ENCODE results near the gene PTPMT1.
"Not testable (repeated sequence)": the region's sequence is repeated elsewhere in the genome, so short reads cannot be mapped to it uniquely, and the experiment has no call there.

The PTPMT1 gene

DNA sequence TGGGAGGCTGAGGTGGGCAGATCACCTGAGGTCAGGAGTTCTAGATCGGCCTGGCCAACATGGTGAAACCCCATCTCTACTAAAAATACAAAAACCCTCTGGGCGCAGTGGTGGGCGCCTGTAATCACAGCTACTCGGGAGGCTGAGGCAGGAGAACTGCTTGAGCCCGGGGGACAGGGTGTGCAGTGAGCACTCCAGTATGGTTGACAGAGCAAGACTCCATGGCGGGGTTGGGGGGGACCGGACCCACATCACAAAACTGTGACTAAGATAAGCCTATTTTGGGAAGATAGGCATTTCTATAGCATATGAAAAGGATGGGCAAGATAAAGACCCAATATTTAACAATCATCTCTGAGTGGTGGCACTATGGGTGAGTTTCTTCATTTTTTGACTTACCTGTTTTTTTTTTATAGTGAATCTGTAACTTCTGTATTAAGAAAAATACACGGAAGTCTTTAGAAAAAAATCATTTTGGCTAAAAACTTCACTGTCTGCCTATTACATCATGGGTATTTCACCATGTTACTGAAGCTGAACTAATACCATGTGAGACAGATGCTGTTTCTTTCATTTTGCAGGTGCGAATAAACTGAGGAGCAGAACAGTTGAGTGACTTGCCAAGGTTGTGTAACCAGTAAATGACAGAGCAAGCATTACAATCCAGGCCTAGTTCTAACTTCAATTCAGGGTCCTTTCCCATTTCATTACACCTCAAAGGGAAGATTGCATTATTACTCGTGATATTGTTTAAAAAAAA, 14.9 kb upstream of the PTPMT1 start:
- DNase-seq = no peak

DNA sequence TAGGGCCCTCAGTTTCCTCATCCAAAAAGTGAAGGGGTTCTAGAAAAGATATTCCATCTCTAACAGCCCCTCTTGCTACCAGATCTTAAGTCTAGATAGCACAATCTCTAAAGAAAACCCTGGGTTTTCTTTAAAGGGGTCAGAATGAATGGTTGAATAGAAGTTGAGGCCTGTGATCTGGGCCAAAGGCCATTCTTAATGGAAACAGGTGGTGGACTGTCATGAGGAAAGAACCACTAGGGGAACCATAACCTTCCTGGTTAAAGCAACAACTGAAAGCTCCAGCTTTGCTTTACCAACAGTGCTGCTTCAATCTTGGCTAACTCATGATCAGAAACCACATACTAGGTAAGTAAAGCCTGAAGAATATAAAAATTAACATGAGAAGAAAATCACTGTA, 14.3 kb upstream of the PTPMT1 start:
- no peak for DNase-seq

DNA sequence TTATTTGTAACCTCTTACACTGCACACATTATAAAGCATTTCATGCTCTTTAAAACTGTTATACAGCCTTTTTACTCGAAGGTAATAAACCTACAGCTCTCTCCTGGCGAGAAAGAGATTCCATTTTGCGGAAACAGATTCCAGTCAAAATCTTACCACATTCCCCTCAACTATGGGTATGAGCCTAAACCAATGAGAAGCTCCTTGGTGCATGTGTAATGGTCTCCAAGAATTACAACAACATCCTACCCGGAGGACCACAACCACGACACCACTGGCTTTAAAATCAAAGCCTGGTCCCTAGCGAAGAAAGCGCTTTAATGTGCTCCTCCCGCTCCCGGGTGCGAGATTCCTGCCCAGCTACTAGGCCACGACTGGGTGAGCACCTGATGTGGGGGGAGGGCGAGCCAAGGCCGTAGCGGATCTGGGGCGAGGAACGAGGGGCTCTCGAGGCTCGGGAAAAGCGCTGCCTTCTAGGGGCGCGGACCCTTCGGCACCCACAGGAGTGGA, 13.3 kb upstream of the PTPMT1 start:
- DNase-seq = peak; percentile 62

DNA sequence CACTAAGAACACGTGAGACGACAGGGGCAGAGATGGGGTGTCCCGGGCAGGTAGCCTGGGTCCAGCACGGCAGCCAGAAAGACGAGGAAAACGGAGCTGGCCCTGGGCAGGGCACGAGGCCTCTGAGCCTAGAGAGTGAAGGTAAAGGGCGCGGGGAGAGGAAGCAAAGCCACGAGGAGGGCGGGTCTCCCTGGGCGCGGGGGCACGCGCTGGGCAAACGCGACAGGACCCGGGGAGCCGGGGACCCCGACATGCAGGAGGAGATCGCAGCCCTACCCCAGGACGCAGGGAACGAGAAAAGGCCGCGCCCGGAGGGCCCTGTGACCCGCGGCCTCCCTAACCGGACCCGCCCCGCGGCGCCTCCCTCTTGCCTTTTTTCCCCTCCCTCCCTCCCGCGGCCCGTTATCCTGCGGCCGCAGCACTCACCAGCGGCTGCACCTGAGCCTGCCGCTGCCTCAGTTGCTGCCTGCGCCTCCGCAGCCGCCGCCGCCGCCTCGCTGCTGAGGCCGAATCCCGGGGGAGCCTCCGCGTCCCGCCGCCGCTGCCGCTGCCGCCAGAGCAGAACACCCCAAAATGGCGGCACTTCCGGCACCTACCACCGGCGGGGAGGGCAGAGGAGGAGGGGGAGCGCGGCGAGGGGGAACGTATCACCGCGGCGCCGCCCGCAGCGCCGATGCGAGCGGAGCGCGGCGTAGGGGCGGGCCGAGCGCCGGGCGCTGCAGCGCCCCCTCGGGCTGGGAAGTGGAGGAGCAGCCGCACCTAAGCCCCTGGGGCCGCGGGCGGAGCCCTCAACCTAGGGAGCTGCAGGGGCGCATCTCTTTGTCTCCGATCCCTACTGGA, 12.6 kb upstream of the PTPMT1 start, which contains the start of gene CELF1:
CELF1 (minus strand) TSS at position 567 of the 840 bp plus-strand sequence. CDS start 53,609 bp downstream, outside the sequence.
- DNase-seq = peak; percentile 91

DNA sequence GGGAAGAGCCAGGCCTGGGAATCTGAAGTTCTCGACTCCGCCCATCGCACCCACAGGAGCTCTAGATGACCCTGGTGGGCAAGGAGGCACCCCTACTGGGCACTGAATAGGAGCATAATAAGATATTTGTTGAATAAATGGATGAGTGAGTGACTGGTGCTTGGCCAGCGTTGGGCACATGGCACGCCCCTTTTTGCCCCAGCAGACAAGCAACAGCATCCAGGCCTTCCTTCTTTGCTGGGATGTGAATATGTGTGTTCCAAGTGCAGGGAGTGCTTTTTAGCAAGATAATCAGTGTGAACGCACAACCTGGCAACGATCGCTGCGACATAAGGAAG, 12.0 kb upstream of the PTPMT1 start:
- DNase-seq = no peak

DNA sequence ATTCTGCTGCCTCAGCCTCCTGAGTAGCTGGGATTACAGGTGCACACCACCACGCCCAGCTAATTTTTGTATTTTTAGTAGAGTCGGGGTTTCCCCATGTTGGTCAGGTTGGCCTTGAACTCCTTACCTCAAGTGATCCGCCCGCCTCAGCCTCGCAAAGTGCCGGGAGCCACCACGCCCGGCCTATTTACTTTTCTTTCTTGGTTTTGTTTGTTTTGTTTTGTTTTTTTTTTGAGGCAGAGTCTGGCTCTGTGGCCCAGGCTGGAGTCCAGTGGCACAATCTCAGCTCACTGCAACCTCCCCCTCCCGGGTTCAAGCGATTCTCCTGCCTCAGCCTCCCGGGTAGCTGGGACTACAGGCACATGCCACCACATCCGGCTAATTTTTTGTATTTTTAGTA, 8.4 kb upstream of the PTPMT1 start:
- not testable (repeated sequence) for DNase-seq

DNA sequence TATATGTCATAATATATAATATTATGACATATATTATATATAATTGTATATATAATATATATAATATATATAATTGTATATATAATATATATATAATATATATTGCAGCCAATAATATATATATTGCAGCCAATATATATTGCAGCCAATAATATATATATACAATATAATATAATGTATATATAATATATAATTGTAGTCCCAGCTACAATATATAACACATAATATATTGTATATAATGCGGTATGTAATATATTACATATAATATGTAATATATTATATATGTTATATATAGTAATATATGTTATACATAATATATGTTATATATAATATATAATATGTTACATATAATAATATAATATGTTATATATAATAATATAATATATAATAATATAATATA, 6.7 kb upstream of the PTPMT1 start:
- DNase-seq = no peak

DNA sequence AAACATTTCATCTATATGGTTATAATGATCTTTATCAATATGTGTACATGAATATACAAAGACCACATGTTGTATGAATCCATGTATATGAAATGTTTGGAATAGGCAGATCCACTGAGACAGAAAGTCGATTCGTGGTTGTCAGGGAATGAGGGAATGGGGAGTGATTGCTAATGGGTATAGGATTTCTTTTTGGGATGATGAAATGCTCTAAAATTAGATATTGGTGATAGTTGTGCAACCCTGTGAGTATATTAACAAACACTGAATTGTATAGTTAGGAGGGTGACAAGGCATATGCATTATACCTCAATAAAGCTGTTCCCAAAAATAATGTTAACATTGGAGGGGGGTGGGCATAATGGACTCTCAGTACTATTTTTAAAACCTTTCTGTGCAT, 5.0 kb upstream of the PTPMT1 start:
- DNase-seq = no peak

DNA sequence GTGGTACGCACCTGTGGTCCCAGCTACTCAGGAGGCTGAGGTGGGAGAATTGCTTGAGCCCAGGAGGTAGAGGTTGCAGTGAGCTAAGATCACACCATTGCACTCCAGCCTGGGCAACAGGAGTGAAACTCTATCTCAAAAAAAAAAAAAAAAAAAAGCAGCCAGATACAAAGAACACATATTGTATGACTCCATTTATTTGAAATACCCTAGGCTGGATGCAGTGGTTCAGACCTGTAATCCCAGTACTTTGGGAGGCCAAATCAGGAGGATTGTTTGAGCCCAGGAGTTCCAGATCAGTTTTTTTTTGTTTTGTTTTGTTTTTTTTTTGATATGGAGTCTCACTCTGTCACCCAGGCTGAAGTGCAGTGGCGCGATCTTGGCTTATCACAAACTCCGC, 3.0 kb upstream of the PTPMT1 start:
- DNase-seq = not testable (repeated sequence)

DNA sequence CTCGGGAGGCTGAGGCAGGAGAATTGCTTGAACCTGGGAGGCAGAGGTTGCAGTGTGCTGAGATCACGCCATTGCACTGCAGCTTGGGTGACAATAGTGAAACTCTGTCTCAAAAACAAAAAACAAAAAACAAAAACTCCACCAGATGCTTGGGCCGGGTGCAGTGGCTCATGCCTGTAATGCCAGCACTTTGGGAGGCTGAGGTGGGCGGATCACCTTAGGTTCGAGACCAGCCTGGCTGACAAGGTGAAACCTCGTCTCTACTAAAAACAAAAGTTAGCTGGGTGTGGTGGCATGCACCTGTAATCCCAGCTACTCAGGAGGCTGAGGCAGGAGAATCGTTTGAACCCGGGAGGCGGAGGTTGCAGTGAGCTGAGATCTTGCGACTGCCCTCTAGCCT, 1.0 kb upstream of the PTPMT1 start:
- not testable (repeated sequence) for DNase-seq

DNA sequence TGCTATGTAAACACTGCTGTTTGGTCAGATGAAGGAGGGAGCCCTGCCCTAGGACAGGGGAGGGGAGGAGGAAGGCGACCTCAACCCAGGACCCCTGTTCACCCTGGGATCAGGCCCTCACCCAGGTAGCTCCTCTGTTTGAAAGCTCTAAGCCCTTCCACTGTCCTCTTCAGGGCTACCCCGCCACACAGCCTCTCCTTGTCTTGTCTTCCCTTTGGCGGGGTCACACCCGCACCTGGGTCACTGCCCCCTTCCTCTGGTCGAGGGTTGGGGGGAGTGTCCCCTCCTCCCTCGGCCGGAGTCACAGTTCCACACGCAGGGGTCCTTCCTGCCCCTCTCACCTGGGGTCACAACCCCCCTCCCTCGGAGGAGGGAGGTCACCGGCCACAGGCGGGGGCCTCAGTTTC, 463 bp upstream of the PTPMT1 start:
- no peak for DNase-seq

DNA sequence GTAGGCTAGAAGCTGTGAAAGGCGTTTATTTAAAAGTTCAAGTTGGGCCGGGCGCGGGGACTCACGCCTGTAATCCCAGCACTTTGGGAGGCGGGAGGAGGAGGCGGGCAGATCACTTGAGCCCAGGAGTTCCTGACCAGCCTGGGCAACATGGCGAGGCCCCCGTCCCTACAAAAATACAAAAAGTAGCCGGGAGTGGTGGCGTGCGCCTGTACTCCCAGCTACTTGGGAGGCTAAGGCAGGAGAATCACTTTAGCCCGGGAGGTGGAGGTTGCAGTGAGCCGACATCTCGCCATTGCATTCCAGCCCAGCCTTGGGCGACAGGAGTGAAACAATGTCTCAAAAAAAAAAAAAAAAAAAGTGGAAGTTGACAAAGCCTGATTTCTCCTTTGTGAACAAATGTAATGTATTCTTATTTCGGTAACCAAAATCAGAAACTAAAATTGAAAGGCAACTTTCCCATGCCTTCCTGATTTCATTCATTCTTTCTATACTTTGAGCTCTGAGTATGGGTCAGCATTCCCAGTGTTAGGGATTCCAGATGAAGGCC, 825 bp downstream of the PTPMT1 start:
- no peak for DNase-seq

DNA sequence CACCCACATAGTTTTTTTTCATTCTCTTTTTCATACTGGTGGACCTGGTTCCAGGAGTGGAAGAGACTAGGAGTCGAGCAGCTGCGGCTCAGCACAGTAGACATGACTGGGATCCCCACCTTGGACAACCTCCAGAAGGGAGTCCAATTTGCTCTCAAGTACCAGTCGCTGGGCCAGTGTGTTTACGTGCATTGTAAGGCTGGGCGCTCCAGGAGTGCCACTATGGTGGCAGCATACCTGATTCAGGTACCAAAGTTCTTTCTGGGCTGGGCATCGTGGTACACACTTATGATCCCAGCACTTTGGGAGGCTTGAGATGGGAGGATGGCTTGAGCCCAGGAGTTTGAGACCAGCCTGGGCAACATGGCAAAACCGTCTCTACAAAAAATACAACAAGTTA, 4.2 kb downstream of the PTPMT1 start:
- DNase-seq = no peak

DNA sequence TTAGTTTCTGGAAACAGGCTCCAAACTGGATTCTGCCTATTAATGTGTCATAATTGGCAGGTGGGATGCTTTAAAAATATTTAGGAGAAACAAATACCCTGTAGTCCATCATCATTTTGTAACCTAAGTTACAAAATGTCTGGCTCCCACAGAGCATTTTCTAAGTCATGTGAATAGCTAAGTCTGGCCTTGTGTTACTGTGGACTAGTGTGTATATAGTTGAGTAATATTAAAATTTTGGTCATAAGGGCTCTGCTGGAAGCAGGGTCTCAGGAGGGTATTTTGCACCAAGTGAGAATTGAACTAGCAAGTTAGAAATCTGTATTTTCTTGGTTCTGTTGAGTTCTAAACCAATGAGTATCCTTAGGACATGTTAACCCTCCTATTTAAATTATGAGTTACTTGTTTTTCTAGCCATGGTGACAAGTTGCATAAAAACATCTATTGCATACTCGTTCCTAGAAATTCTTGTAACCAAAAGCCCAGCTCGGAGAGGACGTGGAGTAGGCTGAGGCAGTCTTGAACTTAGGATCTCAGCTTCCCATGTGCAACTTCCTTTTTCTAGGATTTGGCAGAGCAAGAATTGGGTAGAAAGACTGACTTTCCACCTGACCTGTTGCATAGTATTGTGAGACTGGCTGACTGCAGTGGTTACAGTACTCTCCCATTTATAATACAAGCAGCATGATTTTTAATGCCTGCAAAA, 5.4 kb downstream of the PTPMT1 start:
- no peak for DNase-seq

DNA sequence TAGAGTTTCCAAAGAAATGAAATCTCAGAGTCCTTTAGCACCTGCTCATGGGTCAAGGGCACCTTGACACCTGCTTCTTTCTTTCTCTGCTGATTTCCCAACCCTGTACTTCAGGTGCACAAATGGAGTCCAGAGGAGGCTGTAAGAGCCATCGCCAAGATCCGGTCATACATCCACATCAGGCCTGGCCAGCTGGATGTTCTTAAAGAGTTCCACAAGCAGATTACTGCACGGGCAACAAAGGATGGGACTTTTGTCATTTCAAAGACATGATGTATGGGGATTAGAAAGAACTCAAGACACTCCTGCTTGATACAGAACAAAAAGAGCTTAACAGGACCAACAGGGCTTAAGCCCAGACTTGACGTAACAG, 5.9 kb downstream of the PTPMT1 start:
- no peak for DNase-seq

DNA sequence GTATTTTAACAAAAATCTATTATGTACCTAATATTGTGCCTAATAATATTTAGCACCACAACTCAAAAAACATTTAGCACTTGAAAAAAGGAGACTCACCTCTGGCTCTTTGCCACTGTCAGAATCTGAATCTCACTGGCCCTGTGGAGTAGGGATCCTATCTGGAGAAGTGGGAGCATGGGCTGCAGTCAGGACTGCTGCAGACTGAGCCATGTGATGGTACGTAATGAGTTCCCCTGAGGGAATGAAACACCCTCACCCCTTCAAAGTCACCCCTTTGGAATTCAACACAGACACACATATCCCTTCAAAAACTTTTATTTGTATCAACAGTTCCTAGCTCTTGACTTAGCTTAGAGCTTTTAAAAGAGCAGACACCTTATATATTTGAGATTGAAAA, 6.5 kb downstream of the PTPMT1 start:
- DNase-seq = peak; percentile 63

DNA sequence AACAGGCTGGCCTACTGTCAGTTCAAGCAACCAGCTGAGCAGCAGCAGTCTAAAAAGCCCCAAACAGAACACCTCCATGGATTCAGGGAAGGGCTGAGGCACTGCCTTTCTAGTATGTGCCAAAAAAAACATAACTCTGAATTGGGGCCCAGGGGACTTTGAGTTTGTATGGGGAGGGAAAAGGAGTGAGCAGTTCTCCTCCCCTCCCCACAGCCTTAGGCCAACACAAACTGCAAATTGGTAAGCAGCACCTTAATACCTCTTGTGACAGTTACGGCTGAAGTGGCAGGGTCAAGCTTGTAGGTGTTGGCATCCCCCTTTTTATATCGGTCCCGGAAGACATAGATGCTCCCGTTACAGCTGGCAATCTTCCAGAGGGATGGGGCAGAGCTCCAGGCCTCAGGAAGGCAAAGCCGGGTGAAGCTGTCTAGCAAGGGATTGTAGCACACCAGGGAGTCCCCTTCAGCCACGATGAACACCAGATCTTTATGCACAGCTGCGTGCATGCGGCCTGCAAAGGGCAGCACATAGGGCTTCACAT, 7.4 kb downstream of the PTPMT1 start:
- DNase-seq = no peak

DNA sequence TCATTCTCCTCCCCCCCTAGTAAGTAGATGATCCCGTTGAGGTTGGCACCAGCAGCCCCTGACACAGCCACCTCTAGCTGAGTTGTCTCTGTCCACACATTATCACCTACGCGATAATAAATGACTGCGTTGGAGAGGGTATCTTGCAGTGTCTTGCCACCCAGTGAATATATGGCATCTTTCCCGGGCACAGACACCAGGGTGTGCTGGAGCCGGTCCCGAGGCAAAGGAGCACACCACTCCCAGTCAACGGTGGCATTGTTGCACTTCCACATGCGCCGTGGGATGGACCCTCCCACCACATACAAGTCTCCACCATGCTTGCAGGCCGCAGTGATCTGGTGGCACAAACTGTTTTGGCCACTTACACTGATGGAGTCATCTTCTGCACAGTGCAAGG, 7.9 kb downstream of the PTPMT1 start:
- no peak for DNase-seq

DNA sequence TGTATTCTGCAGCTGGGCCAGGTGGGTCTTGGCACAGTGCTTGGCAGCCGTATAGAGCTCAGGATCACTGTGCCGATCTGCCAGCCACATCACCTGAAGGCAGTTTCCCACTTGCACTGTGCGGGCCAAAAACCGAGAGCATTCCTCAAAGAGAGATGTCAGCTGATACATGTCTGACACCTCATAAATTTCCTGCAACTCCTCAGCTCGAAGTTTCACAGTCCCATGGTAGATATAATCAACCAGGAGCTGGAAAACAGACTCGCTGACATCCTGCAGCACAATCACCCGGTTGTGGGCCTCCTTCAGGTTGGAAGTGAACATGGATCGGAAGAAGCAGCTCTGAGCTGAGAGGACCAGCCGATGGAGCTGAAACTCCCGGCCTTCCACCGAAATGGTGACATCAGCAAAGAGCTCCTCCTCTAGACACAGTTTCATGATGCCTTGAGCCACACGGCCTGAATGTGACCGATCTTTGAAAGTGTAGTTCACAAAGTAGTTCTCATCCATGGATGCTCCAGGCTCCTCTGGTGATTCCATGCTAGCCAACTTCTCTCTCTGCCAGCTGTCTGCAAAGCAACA, 12.2 kb downstream of the PTPMT1 start:
- DNase-seq = no peak

DNA sequence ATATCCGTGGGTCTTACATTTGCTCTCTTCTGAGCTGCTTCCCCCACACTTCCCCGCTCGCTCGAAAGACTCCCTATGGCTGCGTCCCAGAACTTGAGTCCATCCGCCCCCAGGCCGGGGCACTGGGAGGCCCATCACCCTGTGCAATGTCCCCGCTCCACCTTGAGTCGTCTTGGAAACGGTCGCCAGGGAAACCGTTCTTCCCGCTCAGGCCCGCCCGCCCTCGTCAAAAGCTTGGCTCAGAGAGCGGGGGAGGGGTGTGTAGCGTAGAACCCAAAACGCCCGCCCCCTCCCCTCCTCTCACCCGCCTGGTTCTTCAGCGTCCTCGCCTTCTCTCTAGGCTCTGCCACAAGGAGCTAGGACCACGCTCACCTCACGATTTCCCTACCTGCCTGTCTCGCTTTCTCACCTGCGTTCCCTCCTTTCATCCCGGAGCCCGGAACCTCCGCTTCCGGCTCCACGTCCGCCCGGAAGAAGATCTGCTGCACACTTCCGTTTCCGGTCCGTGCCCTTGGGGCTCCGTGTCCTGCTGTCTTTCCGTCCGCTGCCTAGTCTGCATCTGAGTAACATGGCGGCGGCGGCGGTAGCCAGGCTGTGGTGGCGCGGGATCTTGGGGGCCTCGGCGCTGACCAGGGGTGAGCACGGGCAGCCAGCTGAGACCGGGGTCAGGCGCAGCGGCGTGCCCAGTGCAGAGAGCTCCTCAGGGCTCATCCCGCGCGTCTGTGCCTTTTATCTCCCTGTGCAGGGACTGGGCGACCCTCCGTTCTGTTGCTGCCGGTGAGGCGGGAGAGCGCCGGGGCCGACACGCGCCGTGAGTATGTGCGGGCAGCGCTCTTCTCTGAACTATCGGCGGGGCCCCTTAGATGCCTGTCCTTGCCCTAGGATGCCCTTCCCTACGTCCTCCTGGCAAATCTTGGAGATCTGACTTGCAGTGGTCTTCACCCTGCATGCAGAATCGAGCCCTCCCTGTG, 13.4 kb downstream of the PTPMT1 start, which contains the start of the genes KBTBD4 and NDUFS3:
KBTBD4 (minus strand) TSS at position 447 of the 971 bp plus-strand sequence; CDS start at position 428, 19 bp downstream.
NDUFS3 (plus strand) TSS at position 551 of the 971 bp plus-strand sequence; CDS start at position 569, 18 bp downstream.
- peak; percentile 86 for DNase-seq

DNA sequence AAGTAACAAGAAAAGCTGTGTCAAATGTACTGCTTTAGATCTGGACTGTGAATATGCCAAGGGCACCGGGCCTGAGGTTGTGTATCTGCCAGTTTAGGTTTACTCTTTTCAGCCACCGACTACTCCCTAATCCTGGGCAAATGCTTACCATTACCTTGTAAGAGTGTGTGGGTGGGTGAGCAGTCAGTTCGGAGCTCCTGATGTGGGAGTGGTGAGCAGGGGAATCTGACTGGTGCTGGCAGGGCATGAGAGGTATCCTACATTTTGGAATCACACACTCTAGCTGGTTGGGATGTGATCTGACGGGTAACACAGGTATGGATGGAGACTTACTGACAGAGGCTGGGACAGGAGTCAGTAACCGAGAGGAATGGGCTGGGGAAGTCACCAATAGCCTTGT, 18.4 kb downstream of the PTPMT1 start:
- DNase-seq = no peak

Data from fibroblast of skin of back (primary cell).